ENCODE measurements around the gene UMOD.

The UMOD gene

DNA sequence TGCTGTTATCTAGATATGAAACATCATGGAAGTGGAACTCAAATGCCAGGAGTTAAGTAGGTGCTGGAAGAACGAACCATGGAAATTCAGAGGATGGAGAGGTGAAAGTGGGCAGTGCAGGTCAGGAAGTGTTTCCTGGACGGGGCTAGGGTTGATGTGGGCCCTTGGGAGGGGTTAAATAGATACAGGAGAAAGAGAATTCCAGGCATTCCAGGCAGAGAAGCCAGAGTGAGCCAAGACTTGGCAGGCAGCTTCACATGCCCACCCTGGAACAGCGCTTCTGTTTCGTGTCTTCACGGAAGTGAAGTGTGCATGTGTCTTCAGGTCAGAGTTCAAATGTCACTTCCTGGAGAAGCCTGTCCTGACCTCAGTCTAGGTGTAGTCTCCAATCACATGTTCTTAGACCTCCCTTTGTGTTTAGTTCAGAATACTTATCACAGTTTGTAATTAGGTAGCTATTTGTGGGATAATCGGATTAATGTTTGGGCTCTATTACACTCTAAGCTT, 66.5 kb downstream of the UMOD start:
- Histone ChIP-seq H3K9me2 (replicated peaks; ENCODE audit: low read depth, low read length) (no peaks in the 10 kb centered on the region), H3F3A (ENCODE audit: low read depth) (no peaks in the 10 kb centered on the region), H3K4me2 (ENCODE audit: low read depth, low read length, poor library complexity, severe bottlenecking) (no peak overlapping the region), H3K79me2 (ENCODE audit: insufficient read depth, low read length) (no peaks in the 10 kb centered on the region), H3K9ac (ENCODE audit: low read depth, low read length, poor library complexity, severe bottlenecking) (no peak overlapping the region), H3K27me3 (ENCODE audit: insufficient read depth, low read length, poor library complexity, severe bottlenecking) (no peaks in the 10 kb centered on the region), H2AFZ (ENCODE audit: low read length) (no peak overlapping the region), H3K9me3 (ENCODE audit: insufficient read depth, low read depth, low read length) (no peaks in the 10 kb centered on the region; the same call in 1 of the 2 replicates), H3K36me3 (ENCODE audit: insufficient read depth, low read length) (no peaks in the 10 kb centered on the region), H4K20me1 (ENCODE audit: insufficient read depth, low read length, poor library complexity, severe bottlenecking) (no peaks in the 10 kb centered on the region), H3K4me1 (ENCODE audit: insufficient read depth, low read length, poor library complexity, severe bottlenecking) (no peaks in the 10 kb centered on the region), H3K4me3 (ENCODE audit: low read length, poor library complexity, severe bottlenecking) (no peak overlapping the region)
- TF ChIP-seq CTCF (conservative IDR thresholded peaks at IDR 0.05; ENCODE audit: low read length) (no peak), EZH2phosphoT487 (IDR thresholded peaks at IDR 0.05; ENCODE audit: borderline replicate concordance) (no peak)

Data from Loucy (cell line).